CD4-positive, alpha-beta T cell treated with Interleukin-4 for 1 hour (primary cell): ENCODE measurements around the gene PNMT.

ENCODE experiments used
- DNase-seq, 2 donors: peaks; one replicate each; pipeline ENCODE4 v3.0.0-alpha.2; 2020 to 2022

Gene PNMT

GRCh38 chr17:39667945-39668924, at the start of gene PNMT:
TSS of gene PNMT (plus strand) at chr17:39668453. CDS start at chr17:39668476, 23 bp downstream.
- DNase-seq: peak; percentile 64 to 65

GRCh38 chr17:39618956-39619785, 49.1 kb upstream of the PNMT start:
- DNase-seq: no peak

- no peak for DNase-seq
These were observed 48.5 kb upstream of the PNMT start for GRCh38 chr17:39619786-39620101.

GRCh38 chr17:39621523-39622379, 46.5 kb upstream of the PNMT start:
- peak; percentile 88 to 91 for DNase-seq

GRCh38 chr17:39622380-39623006, 45.8 kb upstream of the PNMT start:
- DNase-seq: peak in 1 of 2 donors; percentile 52

GRCh38 chr17:39623356-39623950, 44.8 kb upstream of the PNMT start:
- peak; percentile 86 to 88 for DNase-seq

GRCh38 chr17:39624313-39624712, 43.9 kb upstream of the PNMT start:
- DNase-seq: no peak

- DNase-seq: no peak
These were observed 43.0 kb upstream of the PNMT start for GRCh38 chr17:39625198-39625785.

GRCh38 chr17:39626171-39627046, 41.8 kb upstream of the PNMT start, which contains the start of gene PPP1R1B:
TSS of gene PPP1R1B (plus strand) at chr17:39626952. CDS start at chr17:39627393, 441 bp downstream.
- DNase-seq: no peak

GRCh38 chr17:39627047-39627711, 41.1 kb upstream of the PNMT start:
- no peak for DNase-seq

- DNase-seq: no peak
These were observed 40.3 kb upstream of the PNMT start for GRCh38 chr17:39627712-39628516.

GRCh38 chr17:39628655-39629493, 39.4 kb upstream of the PNMT start:
- DNase-seq: no peak

GRCh38 chr17:39629494-39629880, 38.8 kb upstream of the PNMT start:
- DNase-seq: no peak

- peak in 1 of 2 donors; percentile 15 for DNase-seq
These were observed 38.4 kb upstream of the PNMT start for GRCh38 chr17:39629898-39630297.

- no peak for DNase-seq
These were observed 36.9 kb upstream of the PNMT start for GRCh38 chr17:39631403-39631802.

- DNase-seq: no peak
These were observed 35.9 kb upstream of the PNMT start for GRCh38 chr17:39632153-39632941.
